Aorta (tissue), 5 donors: ENCODE data around the gene PSMD13. TPM values are rescaled to one million over a fixed set of nuclear protein-coding genes. Genes with fewer than 3 reads are reported as not detected.
A peak's percentile ranks its signal among the peaks of the same experiment; 100 is the strongest.

Experiments
- ATAC-seq: fragments of 200-7000 bp; cut with Tn5 transposase; one replicate; pipeline ENCODE4 v1.9.1; 2022; ENCODE audit warnings: moderate library complexity; ENCODE audit not compliant: low FRiP score
- DNase-seq, 2 donors: peaks; one replicate each; pipeline ENCODE4 v3.0.0-alpha.2; 2020
- H3K27ac ChIP-seq, 2 donors: one replicate each; pipeline ENCODE4 v1.5.1; 2013; ENCODE audit warnings: low read length in 2 of 2, mild to moderate bottlenecking in 2 of 2, moderate library complexity in 2 of 2, control low read depth in 1 of 2, inconsistent platforms in 1 of 2, low read depth in 1 of 2
- H3K27me3 ChIP-seq, 2 donors: one replicate each; pipeline ENCODE4 v1.6.1; 2013; ENCODE audit warnings: control low read depth in 1 of 2, low read length in 1 of 2, mild to moderate bottlenecking in 1 of 2, moderate library complexity in 1 of 2; ENCODE audit not compliant: insufficient read depth in 2 of 2, control insufficient read depth in 1 of 2
- H3K36me3 ChIP-seq, 2 donors: one replicate each; pipeline ENCODE4 v1.6.1; 2013; ENCODE audit warnings: control low read depth in 1 of 2, low read length in 1 of 2, mild to moderate bottlenecking in 1 of 2; ENCODE audit not compliant: insufficient read depth in 2 of 2, control insufficient read depth in 1 of 2
- H3K4me1 ChIP-seq, 2 donors: one replicate each; pipeline ENCODE4 v1.6.1; 2013; ENCODE audit warnings: low read length in 2 of 2, control low read depth in 1 of 2, mild to moderate bottlenecking in 1 of 2, moderate library complexity in 1 of 2; ENCODE audit not compliant: insufficient read depth in 2 of 2, control insufficient read depth in 1 of 2
- H3K4me3 ChIP-seq, 2 donors: one replicate each; pipeline ENCODE4 v1.5.1; 2013; ENCODE audit warnings: low read length in 2 of 2, control low read depth in 1 of 2, mild to moderate bottlenecking in 1 of 2
- H3K9me3 ChIP-seq: one replicate; pipeline ENCODE4 v1.6.1; 2013; ENCODE audit warnings: mild to moderate bottlenecking, low read length; ENCODE audit not compliant: control insufficient read depth
- WGBS, 2 donors: extraction: QIAGEN DNeasy Blood & Tissue Kit; methylation state at CpG; one replicate each; pipeline ENCODE4 v1.1.7; 2013; 5-methylcytosine and 5-hydroxymethylcytosine counted together
- intact Hi-C, 2 donors: fragments of 100-400 bp; cut with DNase I; formaldehyde crosslinking; loops; one replicate each; pipeline versions ENCODE4 v1.14.2 to v1.15.0; 2022
- polyA plus RNA-seq, 2 donors: library from polyadenylated mRNA; stranded (reverse); fragments of 200-250 nt; gene quantifications; one replicate each; pipeline ENCODE4 v1.2.3, GENCODE V29; 2013
- total RNA-seq, 2 donors: library from RNA; stranded (reverse); fragmentation: NEBNext Ultra II Directional; extraction: Animal tissue kit (Norgen Biotek cat#: 25700); gene quantifications; one replicate each; pipeline ENCODE4 v1.2.1, GENCODE V29; 2021
- donor health status: healthy with polysubstance abuse.
- donor health status: Bipolar disorder and iron deficiency.
- donor health status: DM: no; HTN: no; CAD: no.
- donor health status: DM: no; HTN: no; CAD: no.
- donor health status: DM: yes; HTN: yes; CAD: no.

Gene PSMD13
- total and polyA plus RNA-seq, 4 donors = 70.9 to 123 (median 78.2) TPM

GRCh38 chr11:295351-296170 lies 58.8 kb downstream of the PSMD13 start:
- H3K4me1 ChIP-seq = no peaks in the 10 kb centered on the region
- no peak overlapping the region for H3K4me3 ChIP-seq
- DNase-seq = peak; percentile 38 to 62
- 81 to 85% methylated on average over 26 of the region's 26 CpGs for WGBS, 2 donors
- ATAC-seq = no peak
- no peaks in the 10 kb centered on the region for H3K36me3 ChIP-seq
- no peaks in the 10 kb centered on the region for H3K27me3 ChIP-seq
- intact Hi-C loops = no loop called here
- H3K9me3 ChIP-seq = no peaks in the 10 kb centered on the region
- no peak overlapping the region for H3K27ac ChIP-seq

DNA sequence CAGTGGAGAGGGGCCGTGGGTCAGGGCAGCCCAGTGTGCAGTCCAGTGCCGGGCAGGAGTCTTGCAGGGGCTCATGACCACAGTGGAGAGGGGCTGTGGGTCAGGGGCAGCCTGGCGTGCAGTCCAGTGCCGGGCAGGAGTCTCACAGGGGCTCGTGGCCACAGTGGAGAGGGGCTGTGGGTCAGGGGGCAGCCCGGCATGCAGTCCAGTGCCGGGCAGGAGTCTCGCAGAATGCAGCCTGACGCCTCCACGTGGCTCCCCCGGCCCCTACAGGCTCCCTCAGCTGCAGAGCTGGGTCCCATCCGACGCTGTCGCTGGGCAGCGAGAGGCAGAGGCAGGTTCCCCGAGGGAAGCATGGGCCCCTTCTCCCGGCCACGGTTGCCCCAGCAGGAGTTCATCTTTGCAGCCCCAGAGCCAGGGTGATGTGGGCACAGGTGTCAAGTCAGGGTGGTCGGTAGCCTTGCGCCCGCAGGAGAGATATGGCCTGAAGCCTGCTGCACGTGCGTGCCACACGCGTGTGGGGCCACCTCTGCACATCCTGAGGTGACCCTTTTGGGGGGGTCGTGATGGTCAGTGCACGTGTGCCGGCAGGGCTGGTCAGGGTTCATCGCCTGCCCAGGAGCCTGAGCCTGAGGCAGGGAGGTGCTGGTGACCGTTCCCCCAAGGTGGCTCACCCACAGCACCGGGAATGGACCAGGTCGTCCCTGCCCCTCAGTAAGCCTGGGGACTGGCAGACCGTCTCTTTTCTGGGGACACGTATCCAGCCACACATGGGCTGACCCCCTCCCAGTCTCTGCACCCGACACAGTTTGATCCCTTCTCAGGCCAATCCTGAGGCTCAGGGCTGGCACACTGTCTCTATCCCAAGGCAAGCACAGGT lies 59.6 kb downstream of the PSMD13 start:
- DNase-seq (peak; percentile 42 to 52), ATAC-seq (no peak)
- no peak overlapping the region for H3K4me3 ChIP-seq
- WGBS, 2 donors = 70 to 71% methylated on average over 34 to 35 of the region's 35 CpGs
- no peaks in the 10 kb centered on the region for H3K4me1 ChIP-seq
- intact Hi-C loops = no loop called here
- no peaks in the 10 kb centered on the region for H3K9me3 ChIP-seq
- H3K27ac ChIP-seq = no peak overlapping the region
- H3K27me3 ChIP-seq = no peaks in the 10 kb centered on the region
- H3K36me3 ChIP-seq = no peaks in the 10 kb centered on the region

DNA sequence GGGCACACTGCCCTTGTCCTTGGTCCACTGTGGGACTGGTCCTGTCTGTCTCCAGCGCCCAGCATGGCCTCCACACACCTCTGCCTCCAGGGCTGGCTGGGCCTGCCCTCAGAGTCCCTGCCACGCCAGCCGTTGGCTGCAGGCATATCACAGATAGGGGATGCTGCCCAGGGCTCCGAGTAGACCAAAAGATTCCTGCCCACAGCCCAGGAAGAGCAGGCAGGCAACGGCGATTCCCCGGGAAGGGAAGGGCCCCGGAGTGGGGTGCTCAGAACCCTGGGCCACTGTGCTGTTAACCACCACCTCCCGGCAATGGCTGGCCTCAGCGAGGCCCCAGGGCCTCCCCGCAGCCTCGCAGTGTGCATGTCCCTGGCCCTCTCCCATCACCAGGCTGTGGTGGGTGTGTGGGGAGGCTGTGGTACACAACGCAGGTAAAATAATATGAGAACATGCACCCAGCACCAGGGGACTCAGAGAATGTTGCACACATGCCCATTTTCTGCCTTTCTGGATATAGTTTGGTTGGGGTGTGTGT lies 60.3 kb downstream of the PSMD13 start:
- Histone ChIP-seq H3K27ac (no peak overlapping the region), H3K4me1 (no peaks in the 10 kb centered on the region), H3K4me3 (no peak overlapping the region), H3K27me3 (no peaks in the 10 kb centered on the region), H3K9me3 (no peaks in the 10 kb centered on the region), H3K36me3 (no peaks in the 10 kb centered on the region)
- WGBS, 2 donors = 55 to 57% methylated on average over 13 of the region's 13 CpGs
- intact Hi-C loops = no loop called here
- DNase-seq = peak; percentile 45 to 71
- no peak for ATAC-seq

- peak; percentile 60 to 71 for DNase-seq
- Histone ChIP-seq H3K27ac (no peak overlapping the region), H3K9me3 (no peaks in the 10 kb centered on the region), H3K27me3 (no peaks in the 10 kb centered on the region), H3K4me1 (no peaks in the 10 kb centered on the region), H3K36me3 (no peaks in the 10 kb centered on the region), H3K4me3 (no peak overlapping the region)
- intact Hi-C loops = no loop called here
- no peak for ATAC-seq
- 44 to 46% methylated on average over 26 of the region's 26 CpGs for WGBS, 2 donors
Measured at GRCh38 chr11:297586-298405, 61.0 kb downstream of the PSMD13 start.

- H3K36me3 ChIP-seq = no peaks in the 10 kb centered on the region
- WGBS, 2 donors = 27 to 30% methylated on average over 15 of the region's 15 CpGs
- H3K27ac ChIP-seq = no peak overlapping the region
- no peak overlapping the region for H3K4me3 ChIP-seq
- DNase-seq (peak; percentile 42 to 70), ATAC-seq (no peak)
- no peaks in the 10 kb centered on the region for H3K27me3 ChIP-seq
- intact Hi-C loops = no loop called here
- H3K4me1 ChIP-seq = no peaks in the 10 kb centered on the region
- H3K9me3 ChIP-seq = no peaks in the 10 kb centered on the region
Measured at GRCh38 chr11:298406-299065, 61.8 kb downstream of the PSMD13 start.

- WGBS, 2 donors = 53 to 54% methylated on average over 38 to 40 of the region's 40 CpGs
- no peaks in the 10 kb centered on the region for H3K27me3 ChIP-seq
Measured at GRCh38 chr11:299081-299891, 62.5 kb downstream of the PSMD13 start, which contains the start of gene IFITM5. Gene IFITM5, minus strand, starts transcription at chr11:299526. Its CDS starts 36 bp downstream, at chr11:299490.

DNA sequence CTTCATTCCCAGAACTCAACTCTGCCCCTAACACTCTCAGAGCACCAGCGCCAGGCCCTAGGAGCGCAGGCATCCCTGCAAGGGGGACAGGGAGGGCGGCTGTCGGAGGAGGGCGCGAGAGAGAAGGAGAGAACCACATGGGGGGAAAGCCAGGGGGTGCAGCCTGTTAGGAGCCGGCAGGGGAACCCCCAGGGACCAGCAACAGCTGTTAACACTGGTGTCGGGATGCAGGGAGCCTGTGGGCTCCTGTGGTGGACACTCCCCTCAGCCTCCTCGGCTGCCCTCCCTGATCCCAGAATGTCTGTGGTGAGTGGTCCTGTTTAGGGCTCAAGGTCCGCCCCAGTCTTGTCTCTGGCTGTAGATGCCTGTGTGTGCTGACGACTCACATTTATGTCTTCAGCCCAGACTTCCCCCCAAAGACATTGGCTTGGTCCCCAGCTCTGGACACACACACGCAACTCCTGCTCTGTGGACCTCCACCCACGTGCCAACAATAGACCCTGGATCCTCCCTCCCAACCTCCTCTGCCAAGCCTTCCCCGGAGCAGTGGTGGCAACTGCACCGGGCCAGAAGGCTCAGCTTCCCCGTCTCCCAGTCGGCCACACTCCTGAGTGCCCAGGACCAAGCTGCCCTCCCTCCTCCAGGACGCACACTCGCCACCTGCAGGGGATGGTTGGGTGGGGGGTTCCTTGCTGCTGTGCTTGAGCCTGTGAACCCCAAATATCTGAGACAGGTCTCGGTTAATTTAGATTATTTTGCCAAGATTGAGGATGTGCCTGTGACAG lies 63.4 kb downstream of the PSMD13 start:
- peak; percentile 53 to 77 for DNase-seq
- ATAC-seq = no peak
- no peak overlapping the region for H3K4me3 ChIP-seq
- no peaks in the 10 kb centered on the region for H3K27me3 ChIP-seq
- no peaks in the 10 kb centered on the region for H3K36me3 ChIP-seq
- H3K9me3 ChIP-seq = no peaks in the 10 kb centered on the region
- no peaks in the 10 kb centered on the region for H3K4me1 ChIP-seq
- no peak overlapping the region for H3K27ac ChIP-seq
- intact Hi-C loops = loop anchor here in 1 of 2 donors (10.0 kb wide), 1 partner anchor 65 kb away; the partner anchor contains the start of genes PSMD13 and SIRT3
- 5 to 9% methylated on average over 20 of the region's 20 CpGs for WGBS, 2 donors

More at GRCh38 chr11:299081-299891, 62.5 kb downstream of the PSMD13 start, which contains the start of gene IFITM5:
- H3K4me1 ChIP-seq = no peaks in the 10 kb centered on the region
- no peak within 1 kb of the TSS for H3K4me3 ChIP-seq
- H3K36me3 ChIP-seq = no peaks in the 10 kb centered on the region
- intact Hi-C loops = no loop called here
- ATAC-seq = no peak
- no peaks in the 10 kb centered on the region for H3K9me3 ChIP-seq
- DNase-seq = peak; percentile 44 to 59
- H3K27ac ChIP-seq = no peak within 1 kb of the TSS
